Measurements from ENCODE around the gene UXT. TPM values are rescaled to one million over a fixed set of nuclear protein-coding genes. Genes with fewer than 3 reads are reported as not detected.

UXT gene
- total and polyA plus RNA-seq, 9 of the 15 experiments (the other 6 are each of a cell fraction or from before 2014, with no cell fraction given), result 141 to 300 (median 204) TPM

GRCh38 chrX:47683184-47683828, 24.3 kb upstream of the UXT start (continued):
- TF ChIP-seq, protein P1, sequence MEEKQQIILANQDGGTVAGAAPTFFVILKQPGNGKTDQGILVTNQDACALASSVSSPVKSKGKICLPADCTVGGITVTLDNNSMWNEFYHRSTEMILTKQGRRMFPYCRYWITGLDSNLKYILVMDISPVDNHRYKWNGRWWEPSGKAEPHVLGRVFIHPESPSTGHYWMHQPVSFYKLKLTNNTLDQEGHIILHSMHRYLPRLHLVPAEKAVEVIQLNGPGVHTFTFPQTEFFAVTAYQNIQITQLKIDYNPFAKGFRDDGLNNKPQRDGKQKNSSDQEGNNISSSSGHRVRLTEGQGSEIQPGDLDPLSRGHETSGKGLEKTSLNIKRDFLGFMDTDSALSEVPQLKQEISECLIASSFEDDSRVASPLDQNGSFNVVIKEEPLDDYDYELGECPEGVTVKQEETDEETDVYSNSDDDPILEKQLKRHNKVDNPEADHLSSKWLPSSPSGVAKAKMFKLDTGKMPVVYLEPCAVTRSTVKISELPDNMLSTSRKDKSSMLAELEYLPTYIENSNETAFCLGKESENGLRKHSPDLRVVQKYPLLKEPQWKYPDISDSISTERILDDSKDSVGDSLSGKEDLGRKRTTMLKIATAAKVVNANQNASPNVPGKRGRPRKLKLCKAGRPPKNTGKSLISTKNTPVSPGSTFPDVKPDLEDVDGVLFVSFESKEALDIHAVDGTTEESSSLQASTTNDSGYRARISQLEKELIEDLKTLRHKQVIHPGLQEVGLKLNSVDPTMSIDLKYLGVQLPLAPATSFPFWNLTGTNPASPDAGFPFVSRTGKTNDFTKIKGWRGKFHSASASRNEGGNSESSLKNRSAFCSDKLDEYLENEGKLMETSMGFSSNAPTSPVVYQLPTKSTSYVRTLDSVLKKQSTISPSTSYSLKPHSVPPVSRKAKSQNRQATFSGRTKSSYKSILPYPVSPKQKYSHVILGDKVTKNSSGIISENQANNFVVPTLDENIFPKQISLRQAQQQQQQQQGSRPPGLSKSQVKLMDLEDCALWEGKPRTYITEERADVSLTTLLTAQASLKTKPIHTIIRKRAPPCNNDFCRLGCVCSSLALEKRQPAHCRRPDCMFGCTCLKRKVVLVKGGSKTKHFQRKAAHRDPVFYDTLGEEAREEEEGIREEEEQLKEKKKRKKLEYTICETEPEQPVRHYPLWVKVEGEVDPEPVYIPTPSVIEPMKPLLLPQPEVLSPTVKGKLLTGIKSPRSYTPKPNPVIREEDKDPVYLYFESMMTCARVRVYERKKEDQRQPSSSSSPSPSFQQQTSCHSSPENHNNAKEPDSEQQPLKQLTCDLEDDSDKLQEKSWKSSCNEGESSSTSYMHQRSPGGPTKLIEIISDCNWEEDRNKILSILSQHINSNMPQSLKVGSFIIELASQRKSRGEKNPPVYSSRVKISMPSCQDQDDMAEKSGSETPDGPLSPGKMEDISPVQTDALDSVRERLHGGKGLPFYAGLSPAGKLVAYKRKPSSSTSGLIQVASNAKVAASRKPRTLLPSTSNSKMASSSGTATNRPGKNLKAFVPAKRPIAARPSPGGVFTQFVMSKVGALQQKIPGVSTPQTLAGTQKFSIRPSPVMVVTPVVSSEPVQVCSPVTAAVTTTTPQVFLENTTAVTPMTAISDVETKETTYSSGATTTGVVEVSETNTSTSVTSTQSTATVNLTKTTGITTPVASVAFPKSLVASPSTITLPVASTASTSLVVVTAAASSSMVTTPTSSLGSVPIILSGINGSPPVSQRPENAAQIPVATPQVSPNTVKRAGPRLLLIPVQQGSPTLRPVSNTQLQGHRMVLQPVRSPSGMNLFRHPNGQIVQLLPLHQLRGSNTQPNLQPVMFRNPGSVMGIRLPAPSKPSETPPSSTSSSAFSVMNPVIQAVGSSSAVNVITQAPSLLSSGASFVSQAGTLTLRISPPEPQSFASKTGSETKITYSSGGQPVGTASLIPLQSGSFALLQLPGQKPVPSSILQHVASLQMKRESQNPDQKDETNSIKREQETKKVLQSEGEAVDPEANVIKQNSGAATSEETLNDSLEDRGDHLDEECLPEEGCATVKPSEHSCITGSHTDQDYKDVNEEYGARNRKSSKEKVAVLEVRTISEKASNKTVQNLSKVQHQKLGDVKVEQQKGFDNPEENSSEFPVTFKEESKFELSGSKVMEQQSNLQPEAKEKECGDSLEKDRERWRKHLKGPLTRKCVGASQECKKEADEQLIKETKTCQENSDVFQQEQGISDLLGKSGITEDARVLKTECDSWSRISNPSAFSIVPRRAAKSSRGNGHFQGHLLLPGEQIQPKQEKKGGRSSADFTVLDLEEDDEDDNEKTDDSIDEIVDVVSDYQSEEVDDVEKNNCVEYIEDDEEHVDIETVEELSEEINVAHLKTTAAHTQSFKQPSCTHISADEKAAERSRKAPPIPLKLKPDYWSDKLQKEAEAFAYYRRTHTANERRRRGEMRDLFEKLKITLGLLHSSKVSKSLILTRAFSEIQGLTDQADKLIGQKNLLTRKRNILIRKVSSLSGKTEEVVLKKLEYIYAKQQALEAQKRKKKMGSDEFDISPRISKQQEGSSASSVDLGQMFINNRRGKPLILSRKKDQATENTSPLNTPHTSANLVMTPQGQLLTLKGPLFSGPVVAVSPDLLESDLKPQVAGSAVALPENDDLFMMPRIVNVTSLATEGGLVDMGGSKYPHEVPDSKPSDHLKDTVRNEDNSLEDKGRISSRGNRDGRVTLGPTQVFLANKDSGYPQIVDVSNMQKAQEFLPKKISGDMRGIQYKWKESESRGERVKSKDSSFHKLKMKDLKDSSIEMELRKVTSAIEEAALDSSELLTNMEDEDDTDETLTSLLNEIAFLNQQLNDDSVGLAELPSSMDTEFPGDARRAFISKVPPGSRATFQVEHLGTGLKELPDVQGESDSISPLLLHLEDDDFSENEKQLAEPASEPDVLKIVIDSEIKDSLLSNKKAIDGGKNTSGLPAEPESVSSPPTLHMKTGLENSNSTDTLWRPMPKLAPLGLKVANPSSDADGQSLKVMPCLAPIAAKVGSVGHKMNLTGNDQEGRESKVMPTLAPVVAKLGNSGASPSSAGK (IDR thresholded peaks at IDR 0.05), result no peak
- TF ChIP-seq E2F6 (IDR thresholded peaks at IDR 0.05; ENCODE audit: borderline replicate concordance in 1 of 2, extremely low read depth in 1 of 2, insufficient read depth in 1 of 2, insufficient read length in 1 of 2, low read depth in 1 of 2, low read length in 1 of 2, poor library complexity in 1 of 2, severe bottlenecking in 1 of 2), result peak in 1 of 2 experiments; percentile 7
- peak; percentile 69 for TF ChIP-seq ATF7 (IDR thresholded peaks at IDR 0.05)
- TF ChIP-seq ZNF717 (CRISPR knock-in tag; IDR thresholded peaks at IDR 0.05), result no peak
- peak; percentile 40 to 61 for TF ChIP-seq RAD21 (CRISPR knock-in tag; conservative IDR thresholded peaks at IDR 0.05 in 1 of 2, IDR thresholded peaks at IDR 0.05 in 1 of 2)
- TF ChIP-seq FOXM1 (IDR thresholded peaks at IDR 0.05; ENCODE audit: low read depth), result peak; percentile 86
- TF ChIP-seq FOXM1 (CRISPR knock-in tag; IDR thresholded peaks at IDR 0.05; ENCODE audit: low read depth), result no peak
- 0 out of 4 replicates have a peak, but pooled peaks of 1 of the 2 experiments have one; percentile 13 for TF ChIP-seq FOXA3 (CRISPR knock-in tag; conservative IDR thresholded peaks at IDR 0.05 in 1 of 2, IDR thresholded peaks at IDR 0.05 in 1 of 2)
- TF ChIP-seq MCM3 (IDR thresholded peaks at IDR 0.05), result no peak
- peak; percentile 82 for TF ChIP-seq DMBX1 (CRISPR knock-in tag; IDR thresholded peaks at IDR 0.05; ENCODE audit: borderline replicate concordance)
- peak; percentile 99 for TF ChIP-seq CBFA2T3 (IDR thresholded peaks at IDR 0.05)
- TF ChIP-seq ZNF445 (CRISPR knock-in tag; IDR thresholded peaks at IDR 0.05; ENCODE audit: low read depth), result no peak
- TF ChIP-seq PML (IDR thresholded peaks at IDR 0.05; ENCODE audit: low read length), result peak; percentile 95
- TF ChIP-seq RCOR1 (IDR thresholded peaks at IDR 0.05; ENCODE audit: borderline replicate concordance in 1 of 2, low read depth in 2 of 2, low read length in 2 of 2), result peak; percentile 87 to 89; a peak in 3 of 4 replicates
